ENCODE results near the gene R3HDM1.

- TF ChIP-seq CTCF (IDR thresholded peaks at IDR 0.05) (no peak), POLR2A (IDR thresholded peaks at IDR 0.05) (no peak)
Observed at GRCh38 chr2:135630488-135630887, 99.2 kb downstream of the R3HDM1 start.
